Panc1 (cell line): Measurements from ENCODE around the gene TERB1.

Experiments
- CTCF ChIP-seq: fragments of 450-650 bp; IDR thresholded peaks from 2 replicates; pipeline ENCODE4 v1.5.1; 2017; ENCODE audit warnings: mild to moderate bottlenecking
- REST ChIP-seq, 2 experiments: IDR thresholded peaks; 2 replicates each; pipeline ENCODE4 v1.6.1; 2011 to 2012; ENCODE audit warnings: low read depth in 2 of 2, control low read depth in 1 of 2, low read length in 1 of 2, mild to moderate bottlenecking in 1 of 2, moderate library complexity in 1 of 2; ENCODE audit not compliant: insufficient read depth in 1 of 2
- SIN3A ChIP-seq: IDR thresholded peaks from 2 replicates; pipeline ENCODE4 v1.6.1; 2012; ENCODE audit warnings: low read depth, mild to moderate bottlenecking, low read length, moderate library complexity, borderline replicate concordance; ENCODE audit not compliant: insufficient read depth
- TCF7L2 ChIP-seq: IDR thresholded peaks from 2 replicates; pipeline ENCODE4 v1.6.1; 2011; ENCODE audit warnings: mild to moderate bottlenecking, low read depth, low read length, inconsistent platforms

DNA sequence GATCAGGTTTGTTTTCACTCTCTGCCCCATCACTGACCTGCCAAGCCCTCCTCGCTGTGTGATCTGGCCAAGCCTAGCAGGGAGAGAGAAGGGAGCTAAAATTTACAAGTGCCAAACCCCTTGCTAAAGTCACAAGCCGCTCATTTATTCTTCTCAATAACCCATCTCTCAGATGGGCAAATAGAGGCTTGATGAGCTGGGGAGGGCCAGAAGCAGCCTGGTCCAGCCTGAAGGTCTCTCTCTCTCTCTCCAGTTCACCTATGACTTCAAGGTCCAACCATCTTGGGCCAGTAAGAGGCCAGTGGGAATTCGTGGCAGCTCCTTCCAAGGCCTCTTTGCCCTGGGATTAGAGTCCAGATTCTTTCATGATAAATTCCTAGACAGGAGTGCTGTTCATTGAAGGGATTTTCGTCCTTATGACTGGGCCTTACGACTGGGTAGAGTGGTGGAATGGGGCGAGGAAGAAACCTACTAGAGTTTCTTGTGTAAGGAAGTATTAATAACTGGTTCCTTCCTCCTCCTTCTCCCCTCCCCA, 46.2 kb upstream of the TERB1 start:
- TF ChIP-seq CTCF, result no peak
- no peak for TF ChIP-seq REST (IDR thresholded peaks at IDR 0.05; ENCODE audit: insufficient read depth in 1 of 2, low read depth in 2 of 2, low read length in 1 of 2)
- TF ChIP-seq SIN3A, result no peak
- TF ChIP-seq TCF7L2, result no peak
